Spleen (tissue), 7 donors: ENCODE results near the gene ST7.

Experiments used
- POLR2A ChIP-seq, 3 donors: fragments of 450-650 bp; IDR thresholded peaks; one replicate each; pipeline ENCODE4 v1.5.1; 2017; ENCODE audit warnings: antibody characterized with exemption in 3 of 3, mild to moderate bottlenecking in 1 of 3
- POLR2AphosphoS5 ChIP-seq, 3 donors: sonication (generic); formaldehyde crosslinking; IDR thresholded peaks; one replicate each; pipeline ENCODE4 v1.5.1; 2017; ENCODE audit warnings: antibody characterized with exemption in 3 of 3
- TF ChIP-seq, protein P1 (sequence below), 11 experiments: fragments of 200-600 bp in 7 of 11; fragments of 450-650 bp in 4 of 11; sonication (generic) in 4 of 11; IDR thresholded peaks in 8 of 11; conservative IDR thresholded peaks in 3 of 11; 1 replicate in 7 of 11; 2 replicates in 4 of 11; pipeline versions ENCODE4 v1.4.0 to v1.8.0; 2016 to 2021; ENCODE audit warnings: antibody characterized with exemption in 11 of 11, inconsistent platforms in 4 of 11, mild to moderate bottlenecking in 1 of 11
- donor health status: DM: no; HTN: no; CAD: no; lungs with moderate emphysema.
- donor health status: DM: no; HTN: no; CAD: no.
- donor health status: DM: no; HTN: no; CAD: no.

DNA sequence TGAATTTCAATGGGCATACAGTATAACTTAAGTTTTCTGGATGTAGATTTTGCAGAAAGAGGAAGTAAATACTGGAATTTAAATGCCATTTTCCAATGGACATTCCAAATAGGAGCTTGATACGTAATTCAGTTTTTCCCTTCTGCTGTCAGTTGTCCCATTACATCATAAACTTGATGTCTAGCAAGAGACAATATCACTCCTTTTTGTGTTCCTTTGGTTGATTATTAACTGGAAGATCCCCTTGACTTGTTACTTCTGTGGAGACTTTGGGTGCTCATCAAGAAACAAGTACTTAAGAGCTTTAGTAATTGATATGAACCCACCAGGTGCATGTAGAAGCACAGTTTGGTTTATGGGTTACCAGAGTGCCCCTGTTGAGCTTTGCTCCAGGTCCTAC, 116.1 kb downstream of the ST7 start:
- no peak for TF ChIP-seq POLR2A (IDR thresholded peaks at IDR 0.05)
- TF ChIP-seq, protein P1, sequence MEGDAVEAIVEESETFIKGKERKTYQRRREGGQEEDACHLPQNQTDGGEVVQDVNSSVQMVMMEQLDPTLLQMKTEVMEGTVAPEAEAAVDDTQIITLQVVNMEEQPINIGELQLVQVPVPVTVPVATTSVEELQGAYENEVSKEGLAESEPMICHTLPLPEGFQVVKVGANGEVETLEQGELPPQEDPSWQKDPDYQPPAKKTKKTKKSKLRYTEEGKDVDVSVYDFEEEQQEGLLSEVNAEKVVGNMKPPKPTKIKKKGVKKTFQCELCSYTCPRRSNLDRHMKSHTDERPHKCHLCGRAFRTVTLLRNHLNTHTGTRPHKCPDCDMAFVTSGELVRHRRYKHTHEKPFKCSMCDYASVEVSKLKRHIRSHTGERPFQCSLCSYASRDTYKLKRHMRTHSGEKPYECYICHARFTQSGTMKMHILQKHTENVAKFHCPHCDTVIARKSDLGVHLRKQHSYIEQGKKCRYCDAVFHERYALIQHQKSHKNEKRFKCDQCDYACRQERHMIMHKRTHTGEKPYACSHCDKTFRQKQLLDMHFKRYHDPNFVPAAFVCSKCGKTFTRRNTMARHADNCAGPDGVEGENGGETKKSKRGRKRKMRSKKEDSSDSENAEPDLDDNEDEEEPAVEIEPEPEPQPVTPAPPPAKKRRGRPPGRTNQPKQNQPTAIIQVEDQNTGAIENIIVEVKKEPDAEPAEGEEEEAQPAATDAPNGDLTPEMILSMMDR (IDR thresholded peaks at IDR 0.05 in 8 of 11, conservative IDR thresholded peaks at IDR 0.05 in 3 of 11), result no peak
- no peak for TF ChIP-seq POLR2AphosphoS5 (IDR thresholded peaks at IDR 0.05)
